ENCODE results near the gene NAA10.

Gene NAA10

GRCh38 chrX:153952373-153953026 lies 17.7 kb upstream of the NAA10 start:
- TF ChIP-seq TAF1 (IDR thresholded peaks at IDR 0.05; ENCODE audit: borderline replicate concordance, insufficient read depth, low read length) (no peak), FOXP2 (optimal IDR thresholded peaks at IDR 0.05; ENCODE audit: borderline replicate concordance, extremely low read depth, extremely low read length, insufficient read depth) (no peak), SIN3A (IDR thresholded peaks at IDR 0.05; ENCODE audit: borderline replicate concordance, insufficient read depth, low read length) (no peak)
- TF ChIP-seq, protein P1, sequence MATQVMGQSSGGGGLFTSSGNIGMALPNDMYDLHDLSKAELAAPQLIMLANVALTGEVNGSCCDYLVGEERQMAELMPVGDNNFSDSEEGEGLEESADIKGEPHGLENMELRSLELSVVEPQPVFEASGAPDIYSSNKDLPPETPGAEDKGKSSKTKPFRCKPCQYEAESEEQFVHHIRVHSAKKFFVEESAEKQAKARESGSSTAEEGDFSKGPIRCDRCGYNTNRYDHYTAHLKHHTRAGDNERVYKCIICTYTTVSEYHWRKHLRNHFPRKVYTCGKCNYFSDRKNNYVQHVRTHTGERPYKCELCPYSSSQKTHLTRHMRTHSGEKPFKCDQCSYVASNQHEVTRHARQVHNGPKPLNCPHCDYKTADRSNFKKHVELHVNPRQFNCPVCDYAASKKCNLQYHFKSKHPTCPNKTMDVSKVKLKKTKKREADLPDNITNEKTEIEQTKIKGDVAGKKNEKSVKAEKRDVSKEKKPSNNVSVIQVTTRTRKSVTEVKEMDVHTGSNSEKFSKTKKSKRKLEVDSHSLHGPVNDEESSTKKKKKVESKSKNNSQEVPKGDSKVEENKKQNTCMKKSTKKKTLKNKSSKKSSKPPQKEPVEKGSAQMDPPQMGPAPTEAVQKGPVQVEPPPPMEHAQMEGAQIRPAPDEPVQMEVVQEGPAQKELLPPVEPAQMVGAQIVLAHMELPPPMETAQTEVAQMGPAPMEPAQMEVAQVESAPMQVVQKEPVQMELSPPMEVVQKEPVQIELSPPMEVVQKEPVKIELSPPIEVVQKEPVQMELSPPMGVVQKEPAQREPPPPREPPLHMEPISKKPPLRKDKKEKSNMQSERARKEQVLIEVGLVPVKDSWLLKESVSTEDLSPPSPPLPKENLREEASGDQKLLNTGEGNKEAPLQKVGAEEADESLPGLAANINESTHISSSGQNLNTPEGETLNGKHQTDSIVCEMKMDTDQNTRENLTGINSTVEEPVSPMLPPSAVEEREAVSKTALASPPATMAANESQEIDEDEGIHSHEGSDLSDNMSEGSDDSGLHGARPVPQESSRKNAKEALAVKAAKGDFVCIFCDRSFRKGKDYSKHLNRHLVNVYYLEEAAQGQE (IDR thresholded peaks at IDR 0.05; ENCODE audit: insufficient read depth in 1 of 2, low read depth in 2 of 2, low read length in 2 of 2), result no peak

- TF ChIP-seq, protein P1 (IDR thresholded peaks at IDR 0.05; ENCODE audit: insufficient read depth in 1 of 2, low read depth in 2 of 2, low read length in 2 of 2), result no peak
- TF ChIP-seq FOXP2 (optimal IDR thresholded peaks at IDR 0.05; ENCODE audit: borderline replicate concordance, extremely low read depth, extremely low read length, insufficient read depth) (no peak), POLR2AphosphoS5 (IDR thresholded peaks at IDR 0.05; ENCODE audit: low read depth, low read length) (no peak), TAF1 (IDR thresholded peaks at IDR 0.05; ENCODE audit: borderline replicate concordance, insufficient read depth, low read length) (no peak), SIN3A (IDR thresholded peaks at IDR 0.05; ENCODE audit: borderline replicate concordance, insufficient read depth, low read length) (no peak)
These were observed 17.0 kb upstream of the NAA10 start for GRCh38 chrX:153951683-153952372.

- TF ChIP-seq, protein P1 (IDR thresholded peaks at IDR 0.05; ENCODE audit: insufficient read depth in 1 of 2, low read depth in 2 of 2, low read length in 2 of 2), result no peak
- no peak for TF ChIP-seq SIN3A (IDR thresholded peaks at IDR 0.05; ENCODE audit: borderline replicate concordance, insufficient read depth, low read length)
- TF ChIP-seq TAF1 (IDR thresholded peaks at IDR 0.05; ENCODE audit: borderline replicate concordance, insufficient read depth, low read length), result no peak
- TF ChIP-seq POLR2AphosphoS5 (IDR thresholded peaks at IDR 0.05; ENCODE audit: low read depth, low read length), result no peak
These were observed 15.3 kb upstream of the NAA10 start for GRCh38 chrX:153950127-153950526.

GRCh38 chrX:153948847-153949805 lies 14.3 kb upstream of the NAA10 start:
- TF ChIP-seq POLR2AphosphoS5 (IDR thresholded peaks at IDR 0.05; ENCODE audit: low read depth, low read length), result no peak
- TF ChIP-seq, protein P1 (IDR thresholded peaks at IDR 0.05; ENCODE audit: insufficient read depth in 1 of 2, low read depth in 2 of 2, low read length in 2 of 2), result no peak
- TF ChIP-seq TAF1 (IDR thresholded peaks at IDR 0.05; ENCODE audit: borderline replicate concordance, insufficient read depth, low read length), result no peak
- no peak for TF ChIP-seq FOXP2 (optimal IDR thresholded peaks at IDR 0.05; ENCODE audit: borderline replicate concordance, extremely low read depth, extremely low read length, insufficient read depth)
- no peak for TF ChIP-seq SIN3A (IDR thresholded peaks at IDR 0.05; ENCODE audit: borderline replicate concordance, insufficient read depth, low read length)

Measured in PFSK-1 (cell line).